Epithelial cell of proximal tubule (primary cell): Measurements from ENCODE around the gene PHF2. TPM values are rescaled to one million over a fixed set of nuclear protein-coding genes. Genes with fewer than 3 reads are reported as not detected.

Source experiments
- DNase-seq: peaks from one replicate; pipeline ENCODE4 v3.0.0-alpha.2; 2011; ENCODE audit warnings: low read depth
- H3K4me3 ChIP-seq: 2 replicates; pipeline ENCODE4 v1.5.1; 2011; ENCODE audit warnings: low read depth, mild to moderate bottlenecking, low read length
- total RNA-seq: library from RNA; depleted of rRNA; stranded (reverse); fragments of >200 nt; gene quantifications from 2 replicates; pipeline ENCODE4 v1.2.3, GENCODE V29; 2015
- TF ChIP-seq, protein P1 (sequence below): conservative IDR thresholded peaks from 2 replicates; pipeline ENCODE4 v1.5.1; 2012; ENCODE audit warnings: low read depth, mild to moderate bottlenecking, low read length

Gene PHF2
- total RNA-seq, 1 donor from 2014 or later: 11.4 TPM

DNA sequence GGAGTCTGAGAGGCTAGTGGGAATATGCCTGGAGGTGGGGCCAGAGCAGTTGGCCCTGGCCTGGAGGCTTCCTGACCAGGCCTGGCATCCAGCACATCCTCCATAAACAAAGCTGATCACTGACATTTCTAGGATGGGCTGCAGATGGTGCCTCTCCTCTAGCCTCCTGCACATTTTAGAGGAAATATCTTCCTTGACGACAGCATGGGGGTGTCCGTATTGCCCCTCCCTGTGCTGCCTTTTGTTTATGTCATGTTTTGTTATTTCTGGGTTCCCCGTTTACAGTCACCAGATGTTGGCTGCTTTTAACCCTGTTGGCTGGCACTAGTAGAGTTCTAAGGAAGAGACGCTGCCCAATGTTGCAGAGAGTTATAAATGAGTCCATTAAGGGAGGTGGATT lies 148.5 kb downstream of the PHF2 start:
- H3K4me3 ChIP-seq: no peak overlapping the region
- no peak for DNase-seq
- TF ChIP-seq, protein P1, sequence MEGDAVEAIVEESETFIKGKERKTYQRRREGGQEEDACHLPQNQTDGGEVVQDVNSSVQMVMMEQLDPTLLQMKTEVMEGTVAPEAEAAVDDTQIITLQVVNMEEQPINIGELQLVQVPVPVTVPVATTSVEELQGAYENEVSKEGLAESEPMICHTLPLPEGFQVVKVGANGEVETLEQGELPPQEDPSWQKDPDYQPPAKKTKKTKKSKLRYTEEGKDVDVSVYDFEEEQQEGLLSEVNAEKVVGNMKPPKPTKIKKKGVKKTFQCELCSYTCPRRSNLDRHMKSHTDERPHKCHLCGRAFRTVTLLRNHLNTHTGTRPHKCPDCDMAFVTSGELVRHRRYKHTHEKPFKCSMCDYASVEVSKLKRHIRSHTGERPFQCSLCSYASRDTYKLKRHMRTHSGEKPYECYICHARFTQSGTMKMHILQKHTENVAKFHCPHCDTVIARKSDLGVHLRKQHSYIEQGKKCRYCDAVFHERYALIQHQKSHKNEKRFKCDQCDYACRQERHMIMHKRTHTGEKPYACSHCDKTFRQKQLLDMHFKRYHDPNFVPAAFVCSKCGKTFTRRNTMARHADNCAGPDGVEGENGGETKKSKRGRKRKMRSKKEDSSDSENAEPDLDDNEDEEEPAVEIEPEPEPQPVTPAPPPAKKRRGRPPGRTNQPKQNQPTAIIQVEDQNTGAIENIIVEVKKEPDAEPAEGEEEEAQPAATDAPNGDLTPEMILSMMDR: no peak

DNA sequence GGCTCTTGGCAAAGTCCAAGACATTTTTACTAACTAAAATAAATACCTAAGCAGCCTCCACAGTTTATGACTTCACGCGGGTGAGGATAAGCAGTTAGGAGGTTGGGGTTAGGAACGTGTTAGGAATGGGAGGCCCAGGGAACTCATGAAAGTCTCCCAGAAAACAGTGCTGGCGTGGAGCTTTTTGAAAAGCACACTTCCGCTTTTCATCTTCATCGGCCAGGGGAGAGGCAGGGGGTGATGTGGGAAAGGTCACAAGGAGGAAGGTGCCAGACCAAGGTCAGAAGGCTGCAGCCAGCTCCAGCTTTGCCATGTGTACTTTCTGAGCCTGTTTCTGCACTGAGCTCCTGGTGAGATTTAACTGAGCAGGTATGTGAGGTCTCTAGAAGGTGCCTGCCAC lies 149.0 kb downstream of the PHF2 start:
- DNase-seq: no peak
- no peak overlapping the region for H3K4me3 ChIP-seq
- TF ChIP-seq, protein P1: no peak

DNA sequence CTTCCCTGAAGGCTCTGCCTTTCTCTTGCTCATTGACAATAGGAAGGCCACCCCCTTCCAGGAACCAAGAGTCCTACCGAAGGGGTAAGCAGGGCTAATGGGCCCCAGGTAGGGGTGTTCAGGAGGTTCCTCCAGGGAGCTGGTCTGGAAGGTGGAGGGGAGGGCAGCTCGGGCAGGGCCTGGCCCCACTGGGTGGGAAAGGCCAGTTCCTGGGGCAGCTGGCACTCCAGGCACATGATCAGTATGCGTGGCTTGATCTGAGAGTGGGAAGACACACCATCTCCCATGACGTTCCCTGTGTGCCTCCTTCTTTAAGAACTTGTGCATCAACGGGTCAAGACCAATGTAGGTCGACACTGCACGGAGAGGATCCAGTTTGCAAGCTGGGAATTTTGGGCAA lies 149.8 kb downstream of the PHF2 start:
- no peak overlapping the region for H3K4me3 ChIP-seq
- TF ChIP-seq, protein P1: no peak
- no peak for DNase-seq

Other genes starting within 250 kb of the PHF2 start
- 68.6 and 71.0 TPM in 2 replicates for gene FAM120A, start 124.9 kb upstream of the PHF2 start, total RNA-seq
- 31.4 and 38.6 TPM in 2 replicates for gene FAM120AOS, start 123.0 kb upstream of the PHF2 start, total RNA-seq